ACHN (cell line): Measurements from ENCODE around the gene FAM229B.

ENCODE experiments used
- DNase-seq: peaks from one replicate; pipeline ENCODE4 v3.0.0-alpha.2; 2015
- in situ Hi-C: cut with HindIII; loops from 2 replicates; pipeline ENCODE4 v1.10.0; 2017; ENCODE audit warnings: low sequenced_read_pairs, low pct_ligation_motif_present, low pct_unique_long_range_greater_than_20kb

The FAM229B gene

DNA sequence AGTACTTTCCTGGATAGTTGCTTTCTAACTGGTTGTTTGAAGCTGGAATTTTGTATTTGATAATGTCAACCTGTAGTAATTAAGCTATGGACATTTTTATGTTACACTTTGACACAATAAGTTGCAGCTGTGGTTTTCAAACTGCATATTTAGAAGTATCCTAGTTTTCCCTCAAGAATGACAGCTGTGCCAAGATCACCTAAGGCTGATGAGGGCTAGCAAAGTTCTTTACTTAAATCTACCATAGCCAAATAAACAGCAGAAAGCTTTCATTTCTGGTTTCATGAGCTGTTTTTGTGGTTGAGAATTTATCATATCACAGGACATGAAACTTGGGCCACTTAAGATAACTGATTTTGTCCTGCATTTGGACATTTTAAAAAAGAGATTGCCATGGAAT is 30.6 kb downstream of the FAM229B start:
- DNase-seq, result no peak
- in situ Hi-C loops, result no loop called here

DNA sequence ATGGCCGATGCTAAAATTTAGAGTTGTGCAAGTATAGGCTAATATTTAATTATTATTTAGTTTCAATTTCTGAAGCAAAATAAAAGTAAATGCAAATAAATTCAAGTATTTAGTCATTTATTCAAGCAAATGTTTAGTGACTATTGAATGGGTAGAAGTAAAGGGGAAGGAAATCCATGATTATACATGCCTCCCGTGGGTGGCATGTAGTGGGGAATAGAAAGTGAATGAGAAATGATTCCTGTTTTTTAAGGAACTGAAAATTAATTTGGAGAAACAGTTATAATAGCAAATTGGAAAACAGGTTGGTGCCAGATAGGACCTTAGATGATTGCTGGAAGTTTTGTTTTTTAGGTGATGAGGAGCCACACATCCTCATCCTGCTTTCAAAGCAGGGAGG is 35.4 kb downstream of the FAM229B start:
- no peak for DNase-seq
- in situ Hi-C loops, result no loop called here

DNA sequence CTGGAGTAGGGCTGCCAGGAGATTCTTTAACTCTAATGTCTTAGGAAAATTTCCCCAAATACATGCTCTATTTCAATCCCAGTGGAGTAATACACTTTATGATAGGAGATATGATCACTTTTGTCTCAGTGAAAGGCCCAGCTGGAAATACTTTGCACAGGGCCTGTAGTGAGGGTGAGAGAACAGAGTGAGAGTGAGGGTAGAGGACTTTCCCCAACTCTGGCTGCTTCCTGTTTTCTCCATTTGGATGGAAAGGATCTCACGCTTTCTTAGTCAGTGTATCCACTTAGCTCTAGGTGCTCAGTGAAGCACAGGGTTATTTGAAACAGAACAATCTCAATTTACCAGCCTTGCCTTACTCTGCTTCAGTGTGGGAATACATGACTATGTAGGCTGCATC is 36.6 kb downstream of the FAM229B start:
- DNase-seq, result no peak
- in situ Hi-C loops, result no loop called here

DNA sequence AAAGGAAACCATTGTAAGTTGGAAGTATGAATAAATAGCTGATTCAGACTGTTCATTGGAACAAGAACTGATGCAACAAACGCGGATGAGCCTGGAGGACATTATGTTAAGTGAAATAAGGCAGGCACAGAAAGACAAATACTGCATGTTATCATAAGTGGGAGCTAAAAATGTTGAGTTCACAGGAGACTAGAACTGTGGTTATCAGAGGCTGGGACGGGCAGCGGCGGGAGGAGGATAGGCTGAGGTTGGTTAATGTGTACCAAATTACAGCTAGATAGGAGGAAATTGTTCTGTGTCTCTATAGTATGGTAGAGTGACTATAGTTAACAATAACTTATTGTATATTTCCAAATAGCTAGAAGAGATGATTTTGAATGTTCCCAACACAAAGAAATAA is 40.8 kb downstream of the FAM229B start:
- DNase-seq, result no peak
- in situ Hi-C loops, result no loop called here

DNA sequence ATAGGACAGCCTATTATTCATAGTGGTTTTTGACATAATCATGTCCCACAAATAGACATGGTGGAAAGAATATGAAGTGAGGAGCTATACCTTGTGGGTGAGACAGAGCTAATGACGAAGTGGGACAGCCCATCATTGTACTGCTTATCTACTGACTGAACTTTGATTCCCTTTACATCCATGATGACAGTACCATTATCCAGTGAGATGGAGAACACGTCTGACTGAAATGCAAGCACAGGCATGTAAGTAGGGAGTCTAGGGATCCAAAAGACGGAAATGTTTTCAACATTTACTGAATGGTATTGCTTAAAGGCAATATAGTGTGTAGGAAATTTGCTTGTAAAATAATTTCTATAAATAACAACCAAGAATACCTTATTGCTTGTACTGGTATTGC is 43.5 kb downstream of the FAM229B start:
- in situ Hi-C loops, result no loop called here

DNA sequence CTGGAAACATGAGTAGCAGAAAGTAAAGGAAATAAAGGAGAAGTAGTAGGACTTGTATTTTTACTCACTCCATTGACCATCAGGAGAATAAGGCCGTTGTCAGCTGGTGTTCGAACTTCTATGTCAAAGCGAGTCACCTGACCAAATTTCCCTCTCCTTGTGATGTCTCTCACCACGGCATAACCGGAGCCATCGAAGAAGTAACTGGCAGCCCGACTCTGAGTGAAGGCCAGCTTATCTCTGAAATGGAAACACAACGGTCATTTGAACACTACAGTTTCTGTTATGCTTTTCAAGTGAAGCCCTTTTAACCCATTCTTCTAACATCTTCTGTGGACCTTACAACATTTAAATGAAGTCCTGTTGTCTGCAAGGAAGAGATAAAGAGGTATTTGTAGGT is 51.7 kb downstream of the FAM229B start:
- in situ Hi-C loops, result no loop called here
- no peak for DNase-seq

More for the DNA sequence above, 43.5 kb downstream of the FAM229B start:
- DNase-seq, result no peak

DNA sequence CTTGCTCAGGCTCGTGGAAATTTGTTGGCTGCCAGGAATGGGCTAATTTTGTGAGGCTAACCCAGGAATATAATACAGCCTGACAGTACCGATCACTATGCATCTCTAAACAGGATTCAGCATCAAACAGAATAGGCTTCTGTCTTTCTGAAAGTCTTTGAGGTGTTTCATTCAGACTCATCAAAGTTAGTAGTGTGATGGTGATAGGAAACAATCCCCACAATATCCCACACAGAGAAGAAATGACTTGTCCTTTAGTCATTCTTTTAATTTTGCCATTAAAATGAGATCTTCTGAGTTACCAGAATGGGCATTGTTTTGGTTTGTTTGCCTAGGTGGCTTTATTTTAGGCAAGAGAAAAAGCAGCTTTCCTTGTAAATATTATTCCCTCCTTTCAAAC is 54.3 kb downstream of the FAM229B start:
- in situ Hi-C loops, result no loop called here
- no peak for DNase-seq

DNA sequence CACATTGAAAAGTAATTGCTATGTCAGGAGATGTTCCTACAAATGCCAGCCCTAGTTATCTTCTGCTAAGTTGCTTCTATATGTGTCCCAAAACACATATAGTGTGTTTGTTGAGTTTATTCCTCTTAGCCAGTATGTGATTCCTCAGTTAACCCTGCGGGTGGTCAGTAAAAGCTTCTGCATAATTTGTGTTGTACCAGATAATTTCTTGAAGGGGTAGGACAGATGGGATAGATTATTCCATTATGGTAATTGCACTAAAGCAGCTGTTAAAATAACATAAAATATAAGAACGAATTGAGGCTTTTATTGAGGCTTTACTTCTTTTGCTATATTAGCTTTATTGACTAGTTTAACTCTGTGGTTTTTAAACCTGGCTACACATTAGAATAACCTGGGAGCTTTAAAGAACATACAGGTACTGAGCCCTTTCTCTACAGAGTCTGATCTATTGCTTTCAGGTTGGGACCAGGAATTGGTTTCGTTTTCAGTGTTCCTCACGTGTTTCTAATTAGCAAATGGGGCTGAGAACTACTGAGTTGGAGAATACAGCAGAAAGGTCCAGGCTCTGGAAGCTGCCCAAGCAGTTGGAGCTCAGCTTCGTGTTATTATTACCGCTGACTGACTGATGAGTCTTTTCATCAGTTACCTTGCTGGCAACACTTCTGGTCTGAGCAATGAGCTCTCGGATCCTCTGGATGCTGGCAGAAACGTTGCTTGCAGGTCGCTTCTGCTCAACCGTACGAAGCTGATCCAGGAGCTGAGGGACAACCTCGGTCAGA is 56.9 kb downstream of the FAM229B start:
- no peak for DNase-seq
- in situ Hi-C loops, result no loop called here

DNA sequence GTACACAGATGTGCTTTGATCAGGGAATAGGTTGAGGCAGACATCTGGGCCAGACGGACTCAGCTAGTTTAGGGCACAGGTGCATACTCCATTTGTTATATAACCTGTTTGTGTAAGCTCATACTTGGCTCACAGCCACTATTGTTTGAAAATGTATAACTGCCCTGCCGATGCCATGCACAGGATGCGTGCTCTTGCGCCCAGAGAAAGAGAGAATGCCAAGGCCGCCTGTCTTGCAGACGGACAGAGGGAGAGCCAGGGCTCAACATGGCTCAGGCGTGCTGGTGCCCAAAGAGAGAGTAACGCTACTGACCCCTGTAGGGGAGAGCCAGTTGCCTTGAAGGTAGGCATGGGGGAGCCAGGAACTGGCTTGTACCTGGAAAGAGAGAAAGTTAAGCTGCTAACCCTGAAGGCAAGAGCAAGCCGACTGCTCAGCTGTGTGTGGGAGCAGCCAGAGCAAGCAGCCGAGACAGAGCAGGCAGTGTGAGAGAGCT is 57.7 kb downstream of the FAM229B start:
- DNase-seq, result no peak
- in situ Hi-C loops, result no loop called here

DNA sequence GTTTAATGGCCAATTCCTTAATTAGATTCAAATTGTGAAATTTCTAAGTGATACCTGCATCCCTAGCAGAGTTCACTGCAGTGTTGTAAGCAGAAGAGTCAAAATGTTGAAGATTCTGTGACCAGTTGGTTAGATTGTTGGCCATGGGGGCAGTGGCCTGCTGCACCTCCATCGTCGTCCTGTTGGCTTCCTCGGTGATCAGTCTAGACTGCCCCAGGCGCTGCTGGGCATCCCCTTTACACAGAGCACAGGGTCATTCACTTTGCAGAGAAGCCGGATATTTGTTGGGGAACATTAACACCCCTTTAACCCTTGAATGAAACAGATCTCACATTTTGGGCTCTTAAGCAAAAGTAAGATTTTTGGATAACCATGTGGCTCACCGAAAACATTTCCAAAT is 60.7 kb downstream of the FAM229B start:
- DNase-seq, result no peak
- in situ Hi-C loops, result no loop called here

DNA sequence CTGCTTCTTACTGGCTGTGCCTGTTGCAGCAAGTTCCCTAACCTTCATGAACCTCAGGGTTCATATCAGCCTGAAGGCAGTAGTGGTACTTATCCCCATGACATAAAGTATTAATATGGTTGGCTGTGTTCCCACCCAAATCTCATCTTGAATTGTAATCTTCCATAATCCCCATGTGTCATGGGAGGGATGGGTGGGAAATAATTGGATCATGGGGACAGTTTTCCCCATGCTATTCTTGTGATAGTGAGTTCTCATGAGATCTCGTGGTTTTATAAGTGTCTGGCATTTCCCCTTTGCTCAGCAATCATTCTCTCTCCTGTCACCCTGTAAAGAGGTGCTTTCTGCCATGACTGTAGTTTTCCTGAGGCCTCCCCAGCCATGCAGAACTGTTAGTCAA is 61.8 kb downstream of the FAM229B start:
- DNase-seq, result no peak
- in situ Hi-C loops, result no loop called here

DNA sequence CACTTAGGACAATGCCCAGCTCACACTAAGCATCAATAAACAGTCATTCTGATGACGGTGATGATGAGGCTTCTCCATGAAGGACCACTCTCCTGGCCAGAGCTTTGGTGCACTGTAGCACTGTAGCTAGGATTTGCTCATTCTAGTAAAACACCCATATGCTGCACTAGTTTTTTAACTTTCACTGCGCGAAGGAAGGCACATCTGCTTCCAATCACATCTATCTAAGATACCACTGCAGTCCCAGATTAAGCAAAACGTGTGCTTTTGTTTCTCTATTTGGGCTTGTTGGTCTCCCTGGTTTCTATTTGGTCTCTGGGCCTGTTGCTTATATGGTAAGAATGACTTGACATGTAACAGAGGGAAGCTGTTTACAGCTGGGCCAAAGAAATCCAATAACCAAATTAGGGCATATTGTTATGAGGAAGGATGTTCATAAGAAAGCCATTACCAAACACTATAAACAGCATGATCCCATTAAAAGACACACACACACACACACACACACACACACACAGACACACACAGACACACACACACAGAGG is 62.4 kb downstream of the FAM229B start:
- DNase-seq, result no peak
- in situ Hi-C loops, result no loop called here

DNA sequence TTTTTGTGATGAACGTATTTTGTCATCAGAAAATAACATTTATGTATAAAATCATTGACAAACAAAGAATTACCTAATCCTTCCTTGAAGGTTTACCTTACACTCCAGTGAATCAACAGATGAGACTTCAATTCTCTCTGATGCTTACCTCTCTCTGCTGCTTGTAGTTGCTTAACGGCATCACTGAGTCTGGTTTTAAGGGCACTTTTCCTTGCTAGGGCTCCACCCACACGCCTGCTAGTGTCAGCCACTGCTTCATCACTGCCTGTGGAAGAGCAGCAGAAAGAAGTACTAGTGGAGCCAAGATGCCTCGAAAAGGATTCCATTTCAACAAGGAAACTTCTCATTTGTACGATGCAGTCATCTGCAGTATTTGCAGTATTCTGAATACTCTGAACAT is 63.0 kb downstream of the FAM229B start:
- DNase-seq, result no peak
- in situ Hi-C loops, result no loop called here
